Activated T-cell treated with anti-CD3 and anti-CD28 coated beads, Interleukin-2, amount 50 U/mL, for 1 hour (primary cell): Measurements from ENCODE around the gene DLGAP1.

Experiments used
- DNase-seq: peaks from one replicate; pipeline ENCODE4 v3.0.0-alpha.2; 2020

Gene DLGAP1

DNA sequence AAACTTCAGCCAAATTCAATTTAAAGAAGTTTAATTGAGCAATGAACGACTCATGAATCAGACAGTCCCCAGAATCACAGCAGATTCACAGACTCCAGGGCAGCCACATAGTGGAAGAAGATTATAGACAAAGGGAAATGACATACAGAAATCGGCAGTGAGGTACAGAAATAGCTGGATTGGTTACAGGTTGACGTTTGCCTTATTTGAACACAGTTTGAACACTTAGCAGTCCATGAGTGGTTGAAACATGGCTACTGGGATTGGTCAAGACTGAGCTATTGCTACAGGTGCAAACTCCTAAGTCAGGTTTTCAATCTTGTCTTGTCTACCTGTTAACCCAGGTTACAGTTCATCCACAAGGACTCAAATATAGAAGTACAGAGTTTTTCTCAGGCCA, 169.6 kb downstream of the DLGAP1 start:
- no peak for DNase-seq

- DNase-seq, result no peak
These were observed 170.6 kb downstream of the DLGAP1 start for GRCh38 chr18:4284528-4284927.

DNA sequence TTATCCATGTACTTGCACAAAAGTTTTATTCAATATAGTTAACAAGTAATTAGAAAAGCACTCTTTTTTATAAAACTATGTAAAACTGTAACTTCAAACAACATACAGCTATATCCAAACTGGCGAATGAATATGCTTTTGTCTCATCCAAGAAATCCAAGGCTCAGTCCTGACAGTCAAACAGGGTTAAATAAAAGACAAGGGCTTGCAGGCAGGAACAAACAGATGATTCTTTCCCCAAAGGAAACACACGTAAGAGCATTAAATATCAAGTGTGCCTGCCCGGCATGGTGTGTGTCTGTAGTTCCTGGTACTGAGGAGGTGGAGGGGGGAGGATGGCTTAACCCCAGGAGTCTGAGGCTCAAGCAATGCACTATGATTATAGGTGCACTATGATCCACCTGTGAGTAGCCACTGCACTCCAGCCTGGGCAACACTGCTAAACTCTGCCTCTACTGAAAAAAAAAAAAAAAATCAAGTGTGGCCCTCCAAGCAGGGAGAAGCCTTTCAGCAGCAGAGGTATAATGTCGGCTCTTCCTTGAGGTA, 171.3 kb downstream of the DLGAP1 start:
- DNase-seq, result no peak

DNA sequence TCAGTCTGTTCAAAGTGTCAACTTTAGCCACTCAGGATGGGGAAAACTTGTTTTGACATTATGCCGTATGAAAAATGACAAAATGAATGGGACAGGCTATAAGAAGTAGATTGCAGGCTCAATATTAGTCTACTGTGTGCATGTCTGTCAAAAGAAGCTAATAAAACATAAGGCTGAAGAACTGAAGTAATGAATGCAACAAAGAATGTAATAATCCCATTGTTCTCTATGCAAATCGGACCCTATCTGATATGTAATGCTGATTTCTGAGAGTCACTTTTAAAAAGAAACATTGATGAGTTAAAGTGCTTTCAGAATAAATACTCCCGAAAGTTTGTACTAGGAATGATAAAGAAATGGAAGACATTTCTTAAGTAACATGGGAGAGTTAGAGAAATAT, 172.2 kb downstream of the DLGAP1 start:
- no peak for DNase-seq

GRCh38 chr18:4276953-4277585, 178.0 kb downstream of the DLGAP1 start:
- no peak for DNase-seq

GRCh38 chr18:4271952-4272351, 183.2 kb downstream of the DLGAP1 start:
- DNase-seq, result no peak

DNA sequence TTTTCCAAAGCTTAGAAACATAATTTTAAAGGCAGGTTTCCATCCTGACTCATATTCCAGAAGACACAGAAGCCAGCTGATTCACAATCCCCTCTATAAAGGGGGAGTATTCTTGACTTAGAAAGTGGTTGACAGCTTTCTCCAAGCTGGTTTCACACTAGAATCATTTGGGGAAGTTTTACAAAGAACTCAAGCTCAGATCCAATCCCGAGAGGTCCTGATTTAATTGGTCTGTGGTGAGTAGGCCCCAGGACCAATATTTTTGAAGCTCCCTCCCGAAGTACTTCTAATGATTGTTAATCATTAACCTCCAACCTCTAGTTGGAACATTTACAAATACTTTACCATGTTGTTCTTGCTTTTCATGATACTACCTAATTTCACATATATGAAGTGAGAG, 184.1 kb downstream of the DLGAP1 start:
- no peak for DNase-seq

DNA sequence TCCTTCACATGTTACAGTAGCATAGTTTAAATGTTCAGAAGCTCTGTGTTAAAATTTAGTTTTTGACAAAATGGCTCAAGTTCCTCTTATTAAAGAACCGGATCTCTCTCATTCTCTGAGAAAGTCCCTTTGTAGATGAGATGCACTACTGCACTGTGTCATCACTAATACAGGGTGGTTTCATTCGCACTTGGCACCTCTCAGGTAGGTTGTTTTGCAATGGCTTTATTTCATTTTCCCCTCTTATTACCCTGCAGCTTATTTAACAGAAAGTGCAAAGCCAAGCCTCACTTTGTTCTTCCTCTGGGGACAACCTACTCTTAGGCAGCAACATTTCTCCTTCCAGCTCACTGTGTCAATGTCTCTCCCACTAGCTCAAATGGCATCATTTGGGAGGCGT, 185.1 kb downstream of the DLGAP1 start:
- DNase-seq, result no peak

- no peak for DNase-seq
These were observed 187.5 kb downstream of the DLGAP1 start for GRCh38 chr18:4267641-4268040.

DNA sequence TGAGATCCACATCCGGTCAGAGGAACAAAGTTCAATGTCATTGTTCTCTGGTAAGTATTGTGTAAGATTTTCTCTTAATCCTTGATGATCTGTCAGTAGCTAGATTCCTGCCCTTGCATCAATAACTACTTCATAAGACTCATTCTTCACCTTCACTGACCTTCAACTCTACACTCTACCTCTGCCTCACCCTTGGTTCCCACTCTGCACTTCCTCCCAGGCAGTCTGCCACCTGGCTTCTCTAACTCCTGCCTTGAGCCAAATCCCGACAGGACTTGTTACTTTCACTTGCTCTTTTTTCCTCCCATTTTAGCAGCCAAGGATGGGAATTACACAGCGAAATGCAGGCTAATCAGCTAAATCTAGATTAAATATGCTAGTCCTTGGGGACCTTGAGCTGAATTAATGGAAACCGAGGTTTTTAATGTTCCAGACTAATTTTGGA, 190.7 kb downstream of the DLGAP1 start:
- no peak for DNase-seq

GRCh38 chr18:4260107-4260506, 195.0 kb downstream of the DLGAP1 start:
- no peak for DNase-seq

DNA sequence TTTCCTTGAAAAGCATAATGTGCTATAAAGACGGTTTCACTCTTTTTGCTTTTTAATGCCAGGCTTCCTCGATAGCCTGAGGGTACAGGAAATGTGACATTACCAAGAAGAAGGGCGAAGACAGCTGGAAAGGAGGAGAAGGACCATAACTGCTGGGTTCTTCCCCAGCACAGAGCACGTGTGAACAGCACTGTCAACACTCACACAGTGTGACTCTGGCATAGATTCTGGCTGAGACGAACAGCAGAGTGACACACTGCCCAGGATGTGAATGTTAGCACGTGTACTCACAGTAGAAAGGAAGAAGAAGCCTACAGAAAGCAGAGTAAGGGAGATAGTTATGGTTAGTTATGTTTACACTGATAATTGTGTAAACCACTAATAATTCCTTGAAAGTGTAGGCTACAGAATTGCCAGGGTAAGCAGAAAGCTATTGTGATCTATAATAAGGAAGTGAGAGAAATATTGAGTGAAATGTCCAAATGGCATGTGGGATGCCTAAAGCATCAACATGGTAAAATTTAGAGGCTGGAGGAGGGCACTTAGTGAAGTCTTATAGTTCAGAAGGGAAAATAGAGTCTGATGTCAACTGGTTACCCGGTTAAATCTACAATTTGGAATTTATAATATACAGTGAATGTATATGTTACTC, 198.2 kb downstream of the DLGAP1 start:
- no peak for DNase-seq

DNA sequence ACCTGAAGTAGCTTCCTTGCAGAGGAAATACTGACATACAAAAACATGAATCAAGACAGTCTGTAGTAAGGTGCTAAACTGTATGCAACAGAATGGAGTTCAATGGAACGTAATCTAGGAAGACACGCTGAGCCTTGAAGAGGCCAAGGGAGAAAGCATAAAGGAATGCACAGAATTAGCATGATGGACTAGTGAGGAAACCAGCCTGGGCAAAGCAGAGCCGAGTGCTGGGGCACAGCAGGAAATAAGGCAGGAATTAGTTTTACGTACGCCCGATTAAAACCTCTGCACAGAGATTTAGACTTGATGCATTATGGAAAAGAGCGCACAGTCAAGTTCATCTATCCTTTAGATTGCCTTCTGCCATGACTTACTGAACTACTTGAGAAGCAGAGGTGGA, 200.3 kb downstream of the DLGAP1 start:
- no peak for DNase-seq

DNA sequence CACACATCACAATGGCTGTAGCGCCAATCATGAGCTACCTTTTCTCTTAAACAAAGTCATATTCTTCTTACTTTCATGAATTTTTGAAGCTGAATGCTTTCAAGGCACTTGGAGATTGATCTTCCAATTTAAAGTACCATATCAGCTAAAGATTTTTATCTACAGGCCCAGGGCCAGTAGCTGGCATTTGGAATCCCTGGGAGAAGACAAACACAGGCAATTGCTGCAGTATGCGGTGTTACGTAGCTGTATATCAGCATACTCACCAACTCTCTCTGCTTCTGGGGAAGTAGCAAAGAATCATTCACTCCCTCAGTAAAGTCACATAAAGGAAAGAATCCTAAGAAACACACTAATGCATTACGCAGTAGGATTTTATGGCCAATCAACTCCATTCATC, 202.3 kb downstream of the DLGAP1 start:
- DNase-seq, result no peak

DNA sequence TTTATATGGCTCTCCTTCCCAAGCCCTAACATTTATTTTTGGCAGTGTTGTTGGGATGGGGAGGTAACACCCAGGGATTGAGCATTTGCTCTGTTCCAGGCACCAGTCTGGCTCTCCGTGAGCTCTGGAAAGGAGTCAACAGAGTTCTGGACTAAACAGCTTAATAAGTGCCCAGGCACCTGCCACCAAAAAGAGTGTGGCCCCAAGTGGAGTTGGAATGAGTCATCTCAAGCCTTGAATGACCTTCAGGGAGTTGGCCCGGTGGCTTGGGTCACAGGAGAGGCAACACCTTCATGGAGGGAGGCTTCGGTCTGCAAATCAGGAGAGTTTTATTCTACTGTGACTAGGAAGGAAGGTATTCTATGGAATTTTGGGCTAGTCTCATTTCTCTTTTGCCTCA, 203.2 kb downstream of the DLGAP1 start:
- no peak for DNase-seq

- no peak for DNase-seq
These were observed 203.9 kb downstream of the DLGAP1 start for GRCh38 chr18:4251206-4251605.

GRCh38 chr18:4250141-4250540, 205.0 kb downstream of the DLGAP1 start:
- DNase-seq, result no peak

DNA sequence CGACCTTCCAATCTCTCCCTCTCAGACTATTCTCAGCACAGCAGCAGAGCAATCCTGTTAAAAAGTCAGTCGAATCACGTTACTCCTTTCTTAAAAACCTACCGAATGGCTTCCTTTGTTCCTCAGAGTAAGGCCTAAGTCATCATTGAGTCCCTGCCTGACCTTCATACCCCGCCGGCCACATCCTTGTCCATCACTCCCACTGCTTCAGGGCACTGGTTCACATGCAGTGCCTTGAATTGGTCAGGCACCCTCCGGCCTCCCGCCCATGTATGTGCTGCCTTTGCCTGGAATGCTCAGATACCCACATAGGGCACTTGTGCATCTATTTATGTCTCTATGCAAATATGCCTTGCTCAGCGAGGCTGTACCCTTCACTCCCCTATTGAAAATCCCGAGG, 206.4 kb downstream of the DLGAP1 start:
- DNase-seq, result no peak

- DNase-seq, result no peak
These were observed 208.7 kb downstream of the DLGAP1 start for GRCh38 chr18:4246374-4246773.

GRCh38 chr18:4245456-4245855, 209.7 kb downstream of the DLGAP1 start:
- no peak for DNase-seq

DNA sequence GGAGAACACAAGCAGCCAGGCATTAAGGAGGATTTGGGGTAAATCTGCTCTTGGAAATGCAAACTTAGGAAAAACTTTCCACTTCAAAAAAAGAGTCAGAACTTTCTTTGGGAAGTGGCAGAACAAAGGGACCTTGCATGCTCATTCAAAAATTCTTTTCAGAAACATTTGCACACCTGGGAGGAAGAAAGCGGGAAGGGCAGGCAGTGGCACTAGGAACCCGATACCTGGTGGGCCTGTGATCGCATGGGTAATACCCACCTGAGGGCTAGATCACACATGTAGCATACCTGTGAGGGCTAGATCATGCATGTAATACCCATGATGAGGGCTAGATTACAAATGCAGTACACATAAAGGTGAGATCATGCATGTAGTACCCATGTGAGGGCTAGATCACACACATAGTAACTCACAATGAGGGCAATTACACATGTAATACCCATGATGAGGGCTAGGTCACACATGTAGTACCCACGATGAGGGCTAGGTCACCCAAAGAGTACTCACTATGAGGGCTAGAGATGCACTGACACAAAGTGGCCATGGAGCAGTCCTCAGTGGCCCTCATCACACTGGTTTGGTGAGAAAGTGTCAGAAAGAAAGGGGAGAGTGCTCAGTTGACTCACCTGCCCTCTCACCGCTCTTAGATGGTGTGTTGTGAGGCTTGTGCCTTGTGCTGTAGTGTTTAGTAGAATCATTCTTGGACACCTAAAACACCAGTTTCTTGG, 212.5 kb downstream of the DLGAP1 start:
- no peak for DNase-seq

- DNase-seq, result no peak
These were observed 214.0 kb downstream of the DLGAP1 start for GRCh38 chr18:4241090-4241617.

DNA sequence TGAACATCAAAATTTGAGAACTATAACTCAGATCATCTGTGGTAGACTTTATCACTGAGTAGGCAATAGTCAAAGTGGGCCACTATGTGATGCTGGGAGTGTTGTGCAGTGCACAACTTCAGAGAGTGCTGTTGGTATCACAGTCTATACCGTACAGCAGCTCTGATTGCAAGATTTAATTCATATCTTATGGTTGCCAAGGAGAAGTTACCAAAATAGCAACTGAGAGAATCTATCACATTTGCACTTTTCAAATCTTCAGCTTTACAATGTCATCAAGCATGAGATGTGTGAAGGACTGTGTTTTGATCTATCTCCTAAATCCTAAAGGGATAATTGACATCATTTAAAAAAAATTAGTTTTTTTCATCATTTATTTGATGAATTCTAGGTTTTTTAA, 216.1 kb downstream of the DLGAP1 start:
- no peak for DNase-seq

GRCh38 chr18:4237664-4238041, 217.5 kb downstream of the DLGAP1 start:
- no peak for DNase-seq
